Thyroid gland (tissue), 4 donors: ENCODE measurements around the gene YES1. TPM values are rescaled to one million over a fixed set of nuclear protein-coding genes. Genes with fewer than 3 reads are reported as not detected.
"Not testable (repeated sequence)": the region's sequence is repeated elsewhere in the genome, so short reads cannot be mapped to it uniquely, and the experiment has no call there.

Experiments
- DNase-seq, 2 donors: peaks; one replicate each; pipeline ENCODE4 v3.0.0-alpha.2; 2019
- H3K27ac ChIP-seq, 3 donors: fragments of 200-600 bp; sonication (generic); 1 replicate in 2 of 3; 2 replicates in 1 of 3; pipeline ENCODE4 v1.5.1; 2016 to 2019; ENCODE audit warnings: mild to moderate bottlenecking in 1 of 3, moderate library complexity in 1 of 3
- H3K27me3 ChIP-seq: fragments of 200-600 bp; sonication (generic); one replicate; pipeline ENCODE4 v1.5.1; 2019
- H3K36me3 ChIP-seq, 2 donors: fragments of 200-600 bp; sonication (generic); one replicate each; pipeline ENCODE4 v1.5.1; 2016 to 2019
- H3K4me1 ChIP-seq, 2 donors: fragments of 200-600 bp; sonication (generic); one replicate each; pipeline ENCODE4 v1.5.1; 2017 to 2019
- H3K4me3 ChIP-seq, 3 donors: fragments of 200-600 bp; sonication (generic); replicated peaks in 1 of 3; 1 replicate in 2 of 3; 2 replicates in 1 of 3; pipeline ENCODE4 v1.5.1; 2016; ENCODE audit warnings: mild to moderate bottlenecking in 1 of 3
- H3K9me3 ChIP-seq: fragments of 200-600 bp; sonication (generic); one replicate; pipeline ENCODE4 v1.5.1; 2017
- CTCF ChIP-seq, 6 experiments: fragments of 200-600 bp in 3 of 6; fragments of 450-650 bp in 3 of 6; sonication (generic) in 3 of 6; IDR thresholded peaks; one replicate each; pipeline ENCODE4 v1.5.1; 2016 to 2019; ENCODE audit warnings: antibody characterized with exemption in 6 of 6, mild to moderate bottlenecking in 2 of 6, inconsistent platforms in 1 of 6, moderate library complexity in 1 of 6
- POLR2A ChIP-seq, 2 donors: fragments of 450-650 bp; IDR thresholded peaks; one replicate each; pipeline ENCODE4 v1.6.1; 2017; ENCODE audit warnings: antibody characterized with exemption in 2 of 2, mild to moderate bottlenecking in 2 of 2, moderate library complexity in 1 of 2
- WGBS, 2 donors: methylation state at CpG; one replicate each; pipeline ENCODE4 v1.1.5; 2017; 5-methylcytosine and 5-hydroxymethylcytosine counted together
- intact Hi-C: fragments of 100-400 bp; cut with DNase I; formaldehyde crosslinking; loops from one replicate; pipeline ENCODE4 v1.15.1; 2023
- total RNA-seq, 4 donors: library from RNA; depleted of rRNA; stranded (reverse); fragments of >200 nt; gene quantifications; one replicate each; pipeline ENCODE4 v1.2.3, GENCODE V29; 2016

The YES1 gene
- total RNA-seq, 4 donors from 2014 or later = 68.1 to 107 (median 80.3) TPM

GRCh38 chr18:766550-766860 lies 45.5 kb downstream of the YES1 start:
- no peak overlapping the region for H3K4me3 ChIP-seq
- no peaks in the 10 kb centered on the region for H3K9me3 ChIP-seq
- no peaks in the 10 kb centered on the region for H3K4me1 ChIP-seq
- DNase-seq = no peak
- H3K36me3 ChIP-seq = no peaks in the 10 kb centered on the region
- TF ChIP-seq CTCF (IDR thresholded peaks at IDR 0.05) (no peak), POLR2A (IDR thresholded peaks at IDR 0.05) (no peak)
- no peak overlapping the region for H3K27ac ChIP-seq
- intact Hi-C loops = no loop called here
- 83 to 95% methylated on average over 1 of the region's 1 CpG for WGBS, 2 donors
- H3K27me3 ChIP-seq = no peaks in the 10 kb centered on the region

DNA sequence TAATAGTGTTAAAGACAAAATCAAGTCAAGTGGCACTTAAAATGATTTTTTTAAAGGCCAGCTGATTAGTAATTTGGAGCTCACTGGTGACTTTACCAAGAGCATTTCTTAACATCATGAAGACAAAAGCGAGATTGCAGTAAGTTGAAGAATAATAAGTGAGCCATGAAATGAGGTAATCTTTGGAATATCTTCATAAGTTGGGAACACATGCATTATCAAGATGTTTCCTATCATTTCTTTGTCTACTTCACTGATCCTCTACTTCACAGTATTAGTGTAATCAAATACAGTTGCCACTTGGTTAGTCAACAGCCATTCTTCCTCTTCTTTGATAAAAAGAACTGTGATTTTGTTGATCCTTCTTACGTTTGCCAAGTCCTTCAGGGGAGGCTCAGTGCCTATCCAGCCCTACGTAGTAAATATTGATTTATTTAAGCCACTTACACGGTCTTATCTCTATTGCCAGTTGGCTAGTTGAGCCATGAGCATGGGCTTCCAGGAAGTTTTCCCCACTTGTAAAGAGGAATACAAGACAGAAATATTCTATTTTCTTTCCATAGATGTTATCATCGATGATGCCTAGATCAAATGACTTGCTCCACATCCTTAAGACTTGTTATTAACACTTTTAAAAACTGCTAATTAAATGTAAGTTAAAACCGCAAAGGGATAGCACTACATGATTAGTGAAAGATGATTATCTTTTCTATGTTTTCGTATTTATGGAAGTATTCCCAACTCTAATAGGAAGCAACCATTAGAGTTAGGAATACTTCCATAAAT lies 46.1 kb downstream of the YES1 start:
- Histone ChIP-seq H3K27me3 (no peaks in the 10 kb centered on the region), H3K36me3 (no peaks in the 10 kb centered on the region), H3K27ac (no peak overlapping the region), H3K9me3 (no peaks in the 10 kb centered on the region), H3K4me3 (no peak overlapping the region), H3K4me1 (no peaks in the 10 kb centered on the region)
- 81 to 82% methylated on average over 7 of the region's 7 CpGs for WGBS, 2 donors
- TF ChIP-seq POLR2A (IDR thresholded peaks at IDR 0.05) = no peak
- TF ChIP-seq CTCF (IDR thresholded peaks at IDR 0.05) = no peak
- DNase-seq = no peak
- intact Hi-C loops = no loop called here

DNA sequence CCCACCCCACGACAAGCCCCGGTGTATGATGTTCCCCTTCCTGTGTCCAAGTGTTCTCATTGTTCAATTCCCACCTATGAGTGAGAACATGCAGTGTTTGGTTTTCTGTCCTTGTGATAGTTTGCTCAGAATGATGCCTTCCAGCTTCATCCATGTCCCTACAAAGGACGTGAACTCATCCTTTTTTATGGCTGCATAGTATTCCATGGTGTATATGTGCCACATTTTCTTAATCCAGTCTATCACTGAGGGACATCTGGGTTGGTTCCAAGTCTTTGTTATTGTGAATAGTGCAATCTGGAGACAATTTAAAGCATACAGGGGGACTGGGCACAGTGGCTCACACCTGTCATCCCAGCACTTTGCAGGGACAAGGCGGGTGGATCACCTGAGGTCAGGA lies 52.2 kb downstream of the YES1 start:
- H3K36me3 ChIP-seq, H3K9me3 ChIP-seq, H3K4me1 ChIP-seq, H3K4me3 ChIP-seq, intact Hi-C loops, H3K27me3 ChIP-seq, DNase-seq, H3K27ac ChIP-seq: not testable (repeated sequence)
- WGBS, 2 donors = 90 to 98% methylated on average over 4 of the region's 4 CpGs

DNA sequence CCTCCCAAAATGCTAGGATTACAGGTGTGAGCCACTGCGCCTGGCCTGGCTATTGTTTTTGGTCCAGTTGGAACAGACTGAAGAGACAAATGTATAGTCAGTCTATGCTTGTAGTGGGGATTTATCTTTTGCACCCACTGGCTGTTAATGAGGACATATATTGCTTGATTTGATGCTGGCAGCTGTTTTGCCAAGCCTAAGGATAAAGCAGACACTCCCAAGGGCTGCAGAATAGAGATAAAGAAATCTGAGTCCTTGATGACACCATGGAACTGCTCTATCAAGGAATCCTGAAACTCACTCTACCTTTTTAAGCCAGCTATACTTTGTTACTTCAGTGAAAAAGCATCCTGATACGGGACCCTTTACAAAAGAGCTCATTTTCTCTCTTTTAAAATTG lies 56.5 kb downstream of the YES1 start:
- Histone ChIP-seq H3K27ac (no peak overlapping the region), H3K27me3 (no peaks in the 10 kb centered on the region), H3K4me3 (no peak overlapping the region), H3K9me3 (no peaks in the 10 kb centered on the region), H3K36me3 (no peaks in the 10 kb centered on the region), H3K4me1 (peaks cover 9 to 15% of the 10 kb centered on the region in 2 donors)
- DNase-seq = no peak
- no peak for TF ChIP-seq POLR2A (IDR thresholded peaks at IDR 0.05)
- no peak for TF ChIP-seq CTCF (IDR thresholded peaks at IDR 0.05)
- 68 to 78% methylated on average over 2 of the region's 2 CpGs for WGBS, 2 donors
- intact Hi-C loops = no loop called here

DNA sequence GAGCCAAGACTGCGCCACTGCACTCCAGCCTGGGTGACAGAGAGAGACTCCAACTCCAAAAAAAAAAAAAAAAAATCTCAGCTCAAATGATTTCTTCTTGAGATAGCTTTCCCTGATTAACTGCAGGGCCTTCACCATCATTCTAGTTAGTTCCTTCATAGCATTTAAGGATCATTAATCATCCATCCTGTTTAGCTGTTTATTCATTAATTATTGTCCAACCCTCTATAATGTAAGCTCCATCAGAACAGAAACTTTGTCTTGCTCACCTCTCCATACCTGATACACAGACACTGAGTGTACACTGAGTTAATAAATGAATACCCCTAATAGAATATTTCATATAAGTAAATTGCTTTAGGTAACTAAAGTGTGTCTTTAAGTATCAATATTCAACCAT lies 57.4 kb downstream of the YES1 start:
- no peaks in the 10 kb centered on the region for H3K36me3 ChIP-seq
- H3K9me3 ChIP-seq = no peaks in the 10 kb centered on the region
- WGBS, 2 donors = 93 to 100% methylated on average over 1 of the region's 1 CpG
- no peaks in the 10 kb centered on the region for H3K27me3 ChIP-seq
- DNase-seq = no peak
- peaks cover 9 to 15% of the 10 kb centered on the region in 2 donors for H3K4me1 ChIP-seq
- no peak overlapping the region for H3K27ac ChIP-seq
- intact Hi-C loops = no loop called here
- H3K4me3 ChIP-seq = no peak overlapping the region
- no peak for TF ChIP-seq CTCF (IDR thresholded peaks at IDR 0.05)
- no peak for TF ChIP-seq POLR2A (IDR thresholded peaks at IDR 0.05)
